OCI-LY1 (cell line): ENCODE results near the gene OR51B6.

Experiments
- H2AFZ ChIP-seq: fragments of 200-600 bp; sonication (generic), shearing (Covaris generic); 2 replicates; pipeline ENCODE4 v1.6.0; 2014; ENCODE audit warnings: antibody characterized with exemption, mild to moderate bottlenecking, low read length
- H3F3A ChIP-seq: fragments of 200-600 bp; sonication (generic), shearing (Covaris generic); 2 replicates; pipeline ENCODE4 v1.6.0; 2014; ENCODE audit warnings: mild to moderate bottlenecking, antibody characterized with exemption, low read length, moderate library complexity; ENCODE audit not compliant: insufficient read depth
- H3K27ac ChIP-seq: fragments of 200-600 bp; sonication (generic); 2 replicates; pipeline ENCODE4 v1.5.1; 2014; ENCODE audit warnings: low read length, mixed run types, mild to moderate bottlenecking, low read depth; ENCODE audit not compliant: poor library complexity, severe bottlenecking
- H3K27me3 ChIP-seq: fragments of 200-600 bp; sonication (generic); 2 replicates; pipeline ENCODE4 v1.6.0; 2014; ENCODE audit warnings: antibody characterized with exemption, mild to moderate bottlenecking, low read length, moderate library complexity; ENCODE audit not compliant: insufficient read depth
- H3K36me3 ChIP-seq: fragments of 200-600 bp; sonication (generic); 2 replicates; pipeline ENCODE4 v1.6.1; 2014; ENCODE audit warnings: mild to moderate bottlenecking, antibody characterized with exemption, low read length, moderate library complexity, mixed read lengths; ENCODE audit not compliant: insufficient read depth
- H3K4me1 ChIP-seq: fragments of 200-600 bp; sonication (generic); 2 replicates; pipeline ENCODE4 v1.5.1; 2014; ENCODE audit warnings: mild to moderate bottlenecking, low read length, moderate library complexity; ENCODE audit not compliant: insufficient read depth, severe bottlenecking
- H3K4me2 ChIP-seq: fragments of 200-600 bp; sonication (generic), shearing (Covaris generic); 2 replicates; pipeline ENCODE4 v1.6.1; 2014; ENCODE audit warnings: low read length
- H3K4me3 ChIP-seq: fragments of 200-600 bp; sonication (generic); 2 replicates; pipeline ENCODE4 v1.5.1; 2014; ENCODE audit warnings: low read length, low read depth, mild to moderate bottlenecking, mixed read lengths; ENCODE audit not compliant: poor library complexity, severe bottlenecking
- H3K79me2 ChIP-seq: fragments of 200-600 bp; shearing (Covaris generic); 2 replicates; pipeline ENCODE4 v1.6.1; 2016; ENCODE audit warnings: mixed run types, low read length, mixed read lengths; ENCODE audit not compliant: insufficient read depth
- H3K9ac ChIP-seq: fragments of 200-600 bp; sonication (generic), shearing (Covaris generic); 2 replicates; pipeline ENCODE4 v1.6.1; 2014; ENCODE audit warnings: mild to moderate bottlenecking, low read length, mixed read lengths
- H3K9me2 ChIP-seq: fragments of 200-600 bp; sonication (generic), shearing (Covaris generic); 2 replicates; pipeline ENCODE4 v1.6.1; 2014; ENCODE audit warnings: low read depth, mild to moderate bottlenecking, low read length, mixed read lengths
- H3K9me3 ChIP-seq: fragments of 200-600 bp; shearing (Covaris generic); 2 replicates; pipeline ENCODE4 v1.6.1; 2014; ENCODE audit warnings: low read length, mixed read lengths
- H4K20me1 ChIP-seq: fragments of 200-600 bp; sonication (generic), shearing (Covaris generic); 2 replicates; pipeline ENCODE4 v1.6.0; 2016; ENCODE audit warnings: mild to moderate bottlenecking, low read length; ENCODE audit not compliant: insufficient read depth
- EZH2 ChIP-seq: fragments of 200-600 bp; sonication (generic), shearing (Covaris generic); IDR thresholded peaks from 2 replicates; pipeline ENCODE4 v1.8.0; 2017; ENCODE audit warnings: borderline replicate concordance, mixed run types, mild to moderate bottlenecking, antibody characterized with exemption, low read length, moderate library complexity, mixed read lengths
- TF ChIP-seq, protein P1 (sequence below): fragments of 200-600 bp; sonication (generic), shearing (Covaris generic); IDR thresholded peaks from 2 replicates; pipeline ENCODE4 v1.5.1; 2017; ENCODE audit warnings: mild to moderate bottlenecking, antibody characterized with exemption, low read length, moderate library complexity, mixed read lengths

The OR51B6 gene

DNA sequence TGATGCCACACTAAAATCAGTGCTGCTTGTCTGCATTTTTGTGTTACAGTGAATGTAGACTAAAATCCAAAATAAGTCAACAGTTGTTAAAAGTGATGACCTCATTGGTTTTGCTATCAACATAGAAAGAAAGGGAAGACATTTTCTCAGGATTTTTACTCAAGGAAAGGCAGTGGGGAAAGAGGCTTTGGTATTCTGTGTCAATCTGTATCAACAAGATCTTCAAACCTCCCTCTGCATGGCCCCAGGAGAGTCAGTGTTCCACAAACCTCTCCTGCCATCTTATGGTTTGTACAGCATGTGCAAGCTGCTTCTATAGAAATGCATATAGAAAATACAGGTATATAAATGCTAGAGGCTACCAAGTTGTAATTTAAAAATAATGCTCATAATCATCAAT, 18.5 kb downstream of the OR51B6 start:
- Histone ChIP-seq H3K27me3 (no peaks in the 10 kb centered on the region), H3K4me2 (no peak overlapping the region), H3K9me2 (no peaks in the 10 kb centered on the region), H3K27ac (no peak overlapping the region), H2AFZ (no peak overlapping the region), H3F3A (no peaks in the 10 kb centered on the region), H3K36me3 (no peaks in the 10 kb centered on the region), H3K9me3 (no peaks in the 10 kb centered on the region), H3K4me1 (no peaks in the 10 kb centered on the region), H3K9ac (no peak overlapping the region), H4K20me1 (no peaks in the 10 kb centered on the region), H3K79me2 (no peaks in the 10 kb centered on the region), H3K4me3 (no peak overlapping the region)
- TF ChIP-seq, protein P1, sequence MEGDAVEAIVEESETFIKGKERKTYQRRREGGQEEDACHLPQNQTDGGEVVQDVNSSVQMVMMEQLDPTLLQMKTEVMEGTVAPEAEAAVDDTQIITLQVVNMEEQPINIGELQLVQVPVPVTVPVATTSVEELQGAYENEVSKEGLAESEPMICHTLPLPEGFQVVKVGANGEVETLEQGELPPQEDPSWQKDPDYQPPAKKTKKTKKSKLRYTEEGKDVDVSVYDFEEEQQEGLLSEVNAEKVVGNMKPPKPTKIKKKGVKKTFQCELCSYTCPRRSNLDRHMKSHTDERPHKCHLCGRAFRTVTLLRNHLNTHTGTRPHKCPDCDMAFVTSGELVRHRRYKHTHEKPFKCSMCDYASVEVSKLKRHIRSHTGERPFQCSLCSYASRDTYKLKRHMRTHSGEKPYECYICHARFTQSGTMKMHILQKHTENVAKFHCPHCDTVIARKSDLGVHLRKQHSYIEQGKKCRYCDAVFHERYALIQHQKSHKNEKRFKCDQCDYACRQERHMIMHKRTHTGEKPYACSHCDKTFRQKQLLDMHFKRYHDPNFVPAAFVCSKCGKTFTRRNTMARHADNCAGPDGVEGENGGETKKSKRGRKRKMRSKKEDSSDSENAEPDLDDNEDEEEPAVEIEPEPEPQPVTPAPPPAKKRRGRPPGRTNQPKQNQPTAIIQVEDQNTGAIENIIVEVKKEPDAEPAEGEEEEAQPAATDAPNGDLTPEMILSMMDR: peak; percentile 15; the same call in 1 of the 2 replicates
- no peak for TF ChIP-seq EZH2

GRCh38 chr11:5380740-5381342, 29.5 kb downstream of the OR51B6 start:
- Histone ChIP-seq H3K9me3 (no peaks in the 10 kb centered on the region), H3K27ac (no peak overlapping the region), H3K4me2 (no peak overlapping the region), H3F3A (no peaks in the 10 kb centered on the region), H3K9me2 (no peaks in the 10 kb centered on the region), H3K4me1 (no peaks in the 10 kb centered on the region), H3K27me3 (no peaks in the 10 kb centered on the region), H3K4me3 (no peak overlapping the region), H3K79me2 (no peaks in the 10 kb centered on the region), H3K36me3 (no peaks in the 10 kb centered on the region), H2AFZ (no peak overlapping the region), H4K20me1 (no peaks in the 10 kb centered on the region), H3K9ac (no peak overlapping the region)
- TF ChIP-seq, protein P1: peak; percentile 64
- TF ChIP-seq EZH2: no peak

GRCh38 chr11:5383576-5383975, 32.3 kb downstream of the OR51B6 start, which contains the start of gene OR51M1:
TSS of gene OR51M1 (plus strand) at chr11:5383812. CDS start at chr11:5389399, 5,587 bp downstream.
- Histone ChIP-seq H3K9ac (no peak within 1 kb of the TSS), H4K20me1 (no peaks in the 10 kb centered on the region), H3K9me3 (no peaks in the 10 kb centered on the region), H3K4me3 (no peak within 1 kb of the TSS), H3F3A (no peaks in the 10 kb centered on the region), H3K4me1 (no peaks in the 10 kb centered on the region), H2AFZ (no peak within 1 kb of the TSS), H3K9me2 (no peaks in the 10 kb centered on the region), H3K27me3 (no peaks in the 10 kb centered on the region), H3K79me2 (no peaks in the 10 kb centered on the region), H3K36me3 (no peaks in the 10 kb centered on the region), H3K4me2 (no peak within 1 kb of the TSS), H3K27ac (no peak within 1 kb of the TSS)
- TF ChIP-seq, protein P1: no peak
- no peak for TF ChIP-seq EZH2
